Measurements from ENCODE around the gene MYBPH. TPM values are rescaled to one million over a fixed set of nuclear protein-coding genes. Genes with fewer than 3 reads are reported as not detected.

MYBPH gene
- total and polyA plus RNA-seq, 2 experiments from 2014 or later: not detected

DNA sequence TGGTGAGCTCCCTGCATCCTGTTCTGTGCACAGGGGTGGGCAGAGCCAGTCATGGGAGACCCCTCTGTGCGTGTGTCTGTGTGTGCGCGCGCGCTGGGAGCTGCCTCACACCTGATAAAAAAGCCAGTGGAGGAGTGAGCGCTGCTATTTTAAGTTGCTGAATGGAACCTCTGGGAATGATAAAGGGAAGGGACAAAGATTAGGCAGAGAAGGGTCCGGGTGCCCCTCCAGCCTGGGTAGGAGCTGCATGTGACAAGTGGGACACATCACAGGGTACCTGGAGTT lies 47.3 kb downstream of the MYBPH start:
- Histone ChIP-seq H4K20me1 (replicated peaks; ENCODE audit: insufficient read depth) (no peaks in the 10 kb centered on the region), H3K79me2 (replicated peaks; ENCODE audit: insufficient read depth) (no peaks in the 10 kb centered on the region)
- TF ChIP-seq ZNF114 (CRISPR knock-in tag; IDR thresholded peaks at IDR 0.05) (no peak), CTCF (conservative IDR thresholded peaks at IDR 0.05; ENCODE audit: low read depth in 2 of 2) (0 out of 4 replicates have a peak, but pooled peaks have one; percentile 7 to 15)

DNA sequence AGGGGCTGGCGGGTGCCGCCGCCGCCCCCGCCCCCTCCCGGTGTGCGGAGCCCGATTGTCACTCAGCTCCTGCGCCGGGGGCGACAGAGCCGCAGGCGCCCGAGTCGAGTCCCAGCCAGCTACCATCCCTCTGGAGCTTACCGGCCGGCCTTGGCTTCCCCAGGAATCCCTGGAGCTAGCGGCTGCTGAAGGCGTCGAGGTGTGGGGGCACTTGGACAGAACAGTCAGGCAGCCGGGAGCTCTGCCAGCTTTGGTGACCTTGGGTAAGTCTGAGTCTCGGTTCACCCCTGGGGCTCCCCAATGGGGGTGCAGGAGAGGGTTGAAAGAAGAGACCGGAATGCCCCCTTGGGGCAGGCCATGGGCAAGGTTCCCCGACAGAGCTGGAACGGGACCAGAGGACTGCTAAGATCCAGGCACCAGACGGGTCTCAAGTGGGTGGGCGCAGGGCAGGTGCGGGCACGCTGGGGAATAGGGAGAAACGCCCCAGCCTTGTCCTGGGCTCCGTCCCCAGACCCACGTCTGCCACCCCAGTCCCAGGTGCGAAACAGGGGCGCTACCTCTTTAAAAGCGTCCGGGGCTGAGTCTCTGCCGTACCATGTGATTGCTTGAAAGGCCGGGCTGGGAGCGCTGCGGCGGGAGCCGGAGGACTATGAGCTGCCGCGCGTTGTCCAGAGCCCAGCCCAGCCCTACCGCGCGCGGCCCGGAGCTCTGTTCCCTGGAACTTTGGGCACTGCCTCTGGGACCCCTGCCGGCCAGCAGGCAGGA lies 47.8 kb downstream of the MYBPH start, which contains the start of gene ADORA1:
TSS of gene ADORA1 (plus strand) at position 61 of the 765 bp plus-strand sequence. CDS start 1,116 bp downstream, outside the sequence.
- 0 out of 2 replicates have a peak, but pooled peaks cover 3% of the 10 kb centered on the region for H3F3A ChIP-seq (replicated peaks; ENCODE audit: low read depth)
- no peaks in the 10 kb centered on the region for H4K20me1 ChIP-seq (replicated peaks; ENCODE audit: insufficient read depth)
- DNase-seq (ENCODE audit: low spot score): peak; percentile 94
- TF ChIP-seq CTCF (conservative IDR thresholded peaks at IDR 0.05; ENCODE audit: low read depth in 2 of 2) (no peak; a peak in 1 of 4 replicates), EZH2 (IDR thresholded peaks at IDR 0.05; ENCODE audit: low read depth, unreplicated experiment) (peak; percentile 14)
- H3K27me3 ChIP-seq (ENCODE audit: insufficient read depth): peaks cover 35% of the 10 kb centered on the region
- H3K27me3 Mint-ChIP-seq (ENCODE audit: insufficient read depth, low read depth, poor library complexity): peaks cover 38% of the 10 kb centered on the region
- peaks cover 15% of the 10 kb centered on the region for H3K4me1 ChIP-seq (ENCODE audit: insufficient read depth)
- peak; percentile 92 for ATAC-seq
- H3K27ac ChIP-seq (ENCODE audit: low read depth): no peak within 1 kb of the TSS
- H3K4me3 Mint-ChIP-seq: peak within 1 kb of the TSS; percentile 79
- H3K9me3 Mint-ChIP-seq: no peaks in the 10 kb centered on the region
- peak within 1 kb of the TSS; percentile 98 for H3K4me2 ChIP-seq
- peak within 1 kb of the TSS; percentile 99 for H2AFZ ChIP-seq
- no peak within 1 kb of the TSS for H3K27ac Mint-ChIP-seq
- no peaks in the 10 kb centered on the region for H3K36me3 ChIP-seq (ENCODE audit: insufficient read depth)
- H3K36me3 Mint-ChIP-seq (ENCODE audit: low read depth): no peaks in the 10 kb centered on the region
- peaks cover 34% of the 10 kb centered on the region for H3K4me1 Mint-ChIP-seq
- no peaks in the 10 kb centered on the region for H3K9me2 ChIP-seq (ENCODE audit: insufficient read depth)
- peak within 1 kb of the TSS; percentile 83 for H3K4me3 ChIP-seq
- no peaks in the 10 kb centered on the region for H3K79me2 ChIP-seq (replicated peaks; ENCODE audit: insufficient read depth)

More for the DNA sequence above, 47.3 kb downstream of the MYBPH start:
- peak overlapping the region; percentile 99 for H2AFZ ChIP-seq
- no peaks in the 10 kb centered on the region for H3K9me2 ChIP-seq (ENCODE audit: insufficient read depth)
- Mint-ChIP-seq H3K27me3 (ENCODE audit: insufficient read depth, low read depth, poor library complexity) (peaks cover 38% of the 10 kb centered on the region), H3K9me3 (no peaks in the 10 kb centered on the region), H3K36me3 (ENCODE audit: low read depth) (no peaks in the 10 kb centered on the region), H3K27ac (no peak overlapping the region), H3K4me1 (peaks cover 34% of the 10 kb centered on the region), H3K4me3 (peak overlapping the region; percentile 79)
- peaks cover 15% of the 10 kb centered on the region for H3K4me1 ChIP-seq (ENCODE audit: insufficient read depth)
- no peak overlapping the region for H3K27ac ChIP-seq (ENCODE audit: low read depth)
- DNase-seq (ENCODE audit: low spot score) (no peak), ATAC-seq (no peak)
- H3F3A ChIP-seq (replicated peaks; ENCODE audit: low read depth): 0 out of 2 replicates have a peak, but pooled peaks cover 3% of the 10 kb centered on the region
- peak overlapping the region; percentile 98 for H3K4me2 ChIP-seq
- H3K4me3 ChIP-seq: peak overlapping the region; percentile 83
- peaks cover 35% of the 10 kb centered on the region for H3K27me3 ChIP-seq (ENCODE audit: insufficient read depth)
- H3K36me3 ChIP-seq (ENCODE audit: insufficient read depth): no peaks in the 10 kb centered on the region
